SH-SY5Y (cell line): ENCODE data around the gene USP15.

Experiments
- GATA2 ChIP-seq: IDR thresholded peaks from 2 replicates; pipeline ENCODE4 v1.6.1; 2011; ENCODE audit warnings: mild to moderate bottlenecking, low read depth, low read length
- GATA3 ChIP-seq: IDR thresholded peaks from 2 replicates; pipeline ENCODE4 v1.6.1; 2011; ENCODE audit warnings: low read depth, mild to moderate bottlenecking, low read length, moderate library complexity

DNA sequence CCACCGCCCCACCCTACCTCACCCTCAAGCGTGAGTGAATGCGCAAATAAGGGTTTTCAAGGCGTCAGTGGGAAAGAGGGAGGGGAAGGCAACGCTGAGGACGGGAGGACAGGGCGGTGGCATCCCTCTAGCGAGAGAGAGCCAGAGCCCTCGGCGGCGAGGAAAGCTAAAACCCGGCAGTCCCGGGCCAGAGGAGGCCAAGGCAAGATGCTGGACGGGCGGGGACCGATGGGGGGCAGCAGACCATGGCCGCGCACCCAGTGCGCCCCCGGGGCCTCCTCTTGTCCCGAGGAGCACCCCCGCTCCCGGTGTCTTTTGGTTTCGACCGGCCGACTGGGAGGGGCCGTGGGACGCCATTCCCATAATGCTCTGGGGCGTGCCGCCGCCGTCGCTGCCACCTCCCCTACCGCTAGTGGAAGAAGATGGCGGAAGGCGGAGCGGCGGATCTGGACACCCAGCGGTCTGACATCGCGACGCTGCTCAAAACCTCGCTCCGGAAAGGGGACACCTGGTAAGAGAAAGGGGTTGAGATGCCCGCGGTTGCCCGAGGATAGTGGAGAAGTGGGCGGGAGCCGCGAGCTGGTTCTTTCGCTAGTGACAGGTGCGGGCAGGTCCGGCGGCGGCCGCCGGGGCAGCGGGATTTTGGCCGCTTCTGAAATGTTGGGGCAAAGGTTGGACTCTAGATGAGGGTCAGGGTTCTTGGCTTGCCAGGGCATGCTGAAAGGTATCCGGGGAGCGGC, at the start of gene USP15:
- no peak for TF ChIP-seq GATA3
- no peak for TF ChIP-seq GATA2
